Hepatic stellate cell (primary cell): ENCODE data around the gene JPH3.

Experiments
- DNase-seq: peaks from one replicate; pipeline ENCODE4 v3.0.0; 2011; ENCODE audit warnings: low spot score

JPH3 gene

DNA sequence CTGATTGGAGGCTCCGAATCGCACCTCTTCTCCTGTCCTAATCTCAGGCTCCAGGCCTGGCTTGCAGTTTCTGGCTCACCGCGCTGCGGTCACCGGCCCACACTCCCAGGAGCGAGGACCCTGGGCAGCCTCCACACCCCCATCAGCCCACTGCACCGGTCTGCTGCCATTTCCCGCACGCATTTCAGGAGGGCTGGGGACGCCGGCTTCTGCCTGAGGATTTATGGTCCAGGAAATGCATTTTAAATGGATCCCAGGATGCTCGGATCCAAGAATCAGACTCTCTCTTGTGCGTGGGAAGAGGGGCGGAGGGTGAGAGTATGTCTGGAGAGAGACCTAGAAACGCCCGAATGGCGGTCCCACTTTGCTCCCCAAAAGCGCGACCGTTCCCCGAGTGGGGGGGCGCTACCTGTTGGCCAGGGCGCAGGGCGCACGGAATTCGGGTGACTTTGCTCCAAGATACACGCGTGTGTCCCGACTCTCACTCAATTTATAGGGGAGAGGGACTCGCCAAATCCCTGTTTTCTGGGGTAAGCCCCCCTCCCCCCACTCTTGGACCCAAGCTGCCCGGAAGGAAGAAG, 817 bp upstream of the JPH3 start:
- DNase-seq = no peak

GRCh38 chr16:87602821-87603683, 744 bp downstream of the JPH3 start:
- no peak for DNase-seq

DNA sequence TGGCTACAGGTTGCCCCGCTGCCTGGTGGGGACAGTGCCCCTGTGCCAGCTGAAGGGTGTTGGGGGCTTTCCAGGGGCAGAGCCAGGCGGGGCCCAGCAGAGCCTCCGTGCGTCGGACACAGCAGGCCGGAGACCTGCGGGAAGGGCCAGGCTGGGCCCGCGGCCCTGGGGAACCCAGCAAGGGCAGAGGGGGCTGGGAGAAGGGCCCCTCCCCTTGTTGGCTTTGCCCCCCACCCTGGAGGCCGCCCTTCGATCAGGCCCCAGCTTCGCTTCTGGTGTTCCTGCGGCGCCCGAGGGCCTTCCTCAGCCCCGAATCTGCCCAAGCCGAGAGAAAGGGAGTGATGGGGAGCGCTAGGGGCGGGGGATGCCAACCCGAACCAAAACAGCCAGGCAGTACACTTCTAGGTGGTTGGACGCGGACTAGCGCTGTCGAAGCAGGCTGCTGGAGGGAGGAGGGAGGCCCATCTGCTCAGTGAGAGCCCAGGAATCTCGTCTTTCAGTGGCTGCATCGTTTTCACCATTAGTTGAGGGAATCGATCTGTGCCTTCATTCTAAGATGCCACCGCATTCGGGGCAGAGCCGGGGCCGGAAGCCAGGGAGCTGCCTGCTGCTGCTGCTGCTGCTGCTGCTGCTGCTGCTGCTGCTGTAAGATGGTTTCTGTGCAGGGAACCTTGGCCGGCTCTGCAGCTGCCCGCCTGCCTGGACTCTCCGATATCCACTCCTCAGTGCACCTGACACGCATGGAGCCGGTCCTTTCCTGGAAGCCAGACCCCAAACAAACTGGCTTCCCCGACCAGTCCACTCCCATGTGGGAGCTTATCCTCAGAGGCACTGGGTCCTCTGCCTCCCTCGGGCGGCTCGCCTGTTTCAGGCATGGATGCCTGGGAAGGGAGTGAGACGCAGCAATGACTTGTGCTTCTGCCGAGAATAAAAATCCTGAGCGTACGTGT, 1.7 kb downstream of the JPH3 start:
- no peak for DNase-seq

DNA sequence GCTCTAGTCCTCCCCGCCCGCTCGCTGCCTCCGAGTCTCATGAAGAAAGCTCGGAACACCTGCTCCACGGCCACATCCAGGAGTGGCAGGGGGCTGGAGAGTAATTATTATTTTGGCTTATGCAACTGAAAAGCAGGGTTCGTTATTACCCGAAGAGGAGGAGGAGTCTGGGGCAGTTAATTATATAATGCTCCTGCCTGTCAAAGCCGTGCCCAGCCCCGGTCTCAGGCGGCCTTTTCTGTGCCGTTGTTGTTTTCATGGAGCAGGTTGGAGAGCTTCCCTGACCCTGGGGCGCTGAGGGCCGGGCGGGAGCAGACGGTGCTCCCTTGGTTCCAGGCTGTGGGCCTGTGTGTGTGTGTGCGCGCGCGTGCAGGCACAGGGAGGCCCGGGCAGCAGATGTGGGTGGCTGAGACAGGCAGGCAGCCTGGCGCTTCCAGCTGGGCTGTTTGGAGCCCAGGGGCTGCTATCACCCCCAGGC, 2.4 kb downstream of the JPH3 start:
- DNase-seq = no peak

GRCh38 chr16:87607223-87607622, 4.9 kb downstream of the JPH3 start:
- DNase-seq = no peak

- no peak for DNase-seq
Observed at GRCh38 chr16:87607871-87608270, 5.6 kb downstream of the JPH3 start.

- peak; percentile 84 for DNase-seq
Observed at GRCh38 chr16:87608400-87608985, 6.2 kb downstream of the JPH3 start.

GRCh38 chr16:87610026-87610425, 7.7 kb downstream of the JPH3 start:
- DNase-seq = no peak

DNA sequence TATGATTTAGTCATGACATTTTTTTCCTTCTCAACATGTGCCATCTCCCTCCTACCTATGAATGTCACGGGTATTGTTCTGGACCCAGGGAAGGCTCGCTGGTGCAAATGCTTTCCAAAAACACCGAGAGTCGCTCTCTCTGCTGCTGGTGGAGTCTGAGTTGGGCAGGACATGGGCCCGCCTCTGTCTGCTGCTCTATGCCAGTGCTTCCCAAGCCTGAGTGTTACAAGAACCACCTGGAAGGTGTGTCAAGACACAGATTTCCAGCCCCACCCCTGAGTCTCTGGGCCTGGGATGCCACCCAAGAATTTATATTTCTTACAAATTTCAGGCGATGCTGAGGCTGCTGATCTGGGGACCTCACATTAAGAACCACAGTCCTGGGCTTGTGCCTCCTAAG, 9.1 kb downstream of the JPH3 start:
- no peak for DNase-seq

DNA sequence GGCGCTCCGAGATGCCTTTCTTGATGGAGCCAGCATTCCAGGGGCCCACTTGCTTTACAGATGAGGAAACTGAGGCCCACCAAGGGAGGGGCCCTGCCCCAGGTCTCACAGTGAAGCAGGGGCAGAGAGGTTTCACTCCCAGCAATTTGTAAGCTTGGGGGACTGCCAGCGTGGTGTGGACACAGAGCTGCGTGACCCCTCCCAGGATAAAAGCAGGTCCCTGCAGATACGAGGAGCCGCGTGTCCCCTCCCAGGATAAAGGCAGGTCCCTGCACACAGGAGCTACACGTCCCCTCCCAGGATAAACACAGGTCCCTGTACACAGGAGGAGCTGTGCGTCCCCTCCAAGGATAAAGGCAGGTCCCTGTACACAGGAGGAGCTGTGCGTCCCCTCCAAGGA, 11.7 kb downstream of the JPH3 start:
- DNase-seq = no peak

DNA sequence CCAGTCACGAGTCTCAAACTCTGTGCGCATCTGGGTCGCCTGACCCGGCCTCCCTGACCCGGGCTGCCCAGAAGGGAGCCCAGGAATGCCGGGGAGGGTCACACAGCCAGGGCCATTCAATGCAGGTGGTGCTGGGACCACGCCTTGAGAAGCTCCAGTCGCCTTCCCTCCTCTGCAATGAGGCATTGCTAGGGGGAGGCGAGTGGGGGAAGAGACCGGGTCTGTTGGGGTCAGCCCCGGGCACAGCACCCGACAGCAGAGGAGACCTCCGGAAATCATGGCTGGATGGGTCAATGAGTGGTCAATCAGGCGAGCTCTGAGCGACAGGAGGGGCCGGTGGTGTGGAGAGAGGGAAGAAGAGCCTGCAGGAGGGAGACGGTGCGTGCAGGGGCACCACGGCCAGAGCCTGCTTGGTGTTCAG, 13.3 kb downstream of the JPH3 start:
- DNase-seq = no peak

DNA sequence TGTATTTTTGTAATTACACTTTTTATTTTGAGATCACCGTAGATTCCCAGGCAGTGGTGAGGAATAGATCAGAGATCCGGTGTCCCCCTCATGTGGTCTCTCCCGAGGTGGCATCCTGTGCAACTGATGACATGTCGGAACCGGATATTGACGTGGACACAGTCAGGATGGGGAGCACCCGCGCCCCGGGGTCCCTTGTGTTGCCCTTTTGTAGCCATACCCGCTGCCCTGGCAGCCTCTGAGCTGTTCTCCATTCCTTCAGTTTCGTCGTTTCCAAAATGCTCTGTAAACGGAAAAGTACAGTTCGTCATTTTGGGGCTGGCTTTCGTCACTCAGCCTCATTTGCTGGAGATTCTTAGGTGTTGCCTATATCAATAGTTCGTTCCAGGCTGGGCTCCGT, 14.2 kb downstream of the JPH3 start:
- no peak for DNase-seq

GRCh38 chr16:87618216-87618615, 15.9 kb downstream of the JPH3 start:
- no peak for DNase-seq

GRCh38 chr16:87619360-87620200, 17.3 kb downstream of the JPH3 start:
- DNase-seq = no peak

DNA sequence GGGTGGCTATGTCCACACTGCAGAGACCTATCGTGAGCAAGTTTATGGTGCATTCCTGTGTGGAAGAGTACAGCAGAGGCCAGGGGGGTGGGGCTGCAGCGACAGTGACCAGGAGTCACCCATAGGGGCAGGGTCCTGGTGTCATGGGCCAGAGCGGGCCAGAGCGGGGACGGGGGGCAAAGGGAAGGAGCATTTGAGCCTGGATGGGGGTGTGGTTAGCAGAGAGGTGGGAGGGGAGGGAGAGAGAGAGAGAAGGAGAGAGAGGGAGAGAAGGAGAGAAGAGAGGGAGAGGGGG, 17.8 kb downstream of the JPH3 start:
- no peak for DNase-seq

GRCh38 chr16:87621550-87621829, 19.2 kb downstream of the JPH3 start:
- no peak for DNase-seq

DNA sequence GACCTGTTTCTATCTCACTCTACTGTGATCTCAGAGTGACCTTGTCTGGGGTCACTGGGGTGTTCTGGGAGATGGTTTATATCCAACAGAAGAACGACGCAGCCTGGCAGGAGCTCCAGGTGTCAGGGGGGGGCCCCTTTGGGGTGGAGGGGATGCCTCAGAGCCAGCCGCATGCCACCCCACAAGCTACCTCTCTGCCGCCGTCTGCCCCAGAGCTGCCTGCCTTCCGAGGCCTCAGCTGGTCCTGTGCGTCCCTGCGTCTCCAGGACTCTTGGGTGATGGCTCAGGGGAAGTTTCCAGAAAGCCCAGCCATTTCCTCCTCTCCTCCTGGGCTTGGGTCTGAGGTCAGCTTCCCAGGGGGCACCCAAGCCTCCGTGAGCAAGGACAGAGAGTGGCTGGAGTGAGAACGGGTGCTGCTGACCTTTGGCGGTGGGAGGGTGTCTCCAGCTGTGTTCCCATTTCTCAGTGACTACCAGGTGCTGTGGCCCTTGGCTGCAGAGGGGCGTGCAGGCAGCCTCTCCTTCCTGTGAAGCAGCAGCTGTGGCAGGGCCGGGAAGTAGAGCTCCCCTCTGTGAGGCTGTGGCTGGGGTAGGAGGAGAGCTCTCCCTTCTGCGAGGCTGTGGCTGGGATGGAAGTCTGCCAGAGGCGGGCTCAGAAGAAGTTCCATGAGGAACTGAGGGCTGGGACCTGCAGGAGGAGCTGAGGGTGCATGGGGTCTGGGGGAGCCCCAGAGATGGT, 19.8 kb downstream of the JPH3 start:
- DNase-seq = no peak

- DNase-seq = no peak
Observed at GRCh38 chr16:87622756-87623319, 20.5 kb downstream of the JPH3 start.

- no peak for DNase-seq
Observed at GRCh38 chr16:87625241-87625797, 23.0 kb downstream of the JPH3 start.

DNA sequence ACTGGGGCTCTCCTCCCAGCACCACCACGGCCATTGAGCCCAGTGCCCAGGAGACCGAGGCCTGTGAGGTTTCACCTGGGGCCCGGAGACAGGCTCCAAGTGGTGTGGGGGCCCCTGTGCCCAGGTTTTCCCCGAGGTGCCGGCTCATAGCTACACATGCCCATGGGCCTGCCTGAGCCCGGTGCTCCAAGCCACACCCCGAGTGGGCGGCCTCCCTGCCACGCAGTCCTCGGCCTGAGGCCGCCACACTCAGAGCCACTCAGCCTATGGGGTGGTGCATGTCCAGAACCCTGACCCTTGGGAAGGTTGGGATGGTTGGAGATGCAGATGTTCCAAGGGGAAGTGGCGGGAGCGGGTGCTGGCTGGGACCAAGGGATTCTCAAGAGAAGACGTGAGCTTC, 24.1 kb downstream of the JPH3 start:
- no peak for DNase-seq
